Mucosa of rectum (tissue), 2 donors: ENCODE results near the gene CDK6.
"Not testable (repeated sequence)": the region's sequence is repeated elsewhere in the genome, so short reads cannot be mapped to it uniquely, and the experiment has no call there.

Experiments
- H3K27ac ChIP-seq, 2 donors: one replicate each; pipeline ENCODE4 v1.7.0; 2013; ENCODE audit warnings: inconsistent platforms in 2 of 2, low read depth in 2 of 2, low read length in 2 of 2
- H3K27me3 ChIP-seq, 2 donors: one replicate each; pipeline ENCODE4 v1.7.0; 2013; ENCODE audit warnings: low read length in 2 of 2; ENCODE audit not compliant: control insufficient read depth in 2 of 2, insufficient read depth in 2 of 2
- H3K36me3 ChIP-seq, 2 donors: one replicate each; pipeline ENCODE4 v1.7.0; 2013; ENCODE audit warnings: low read length in 2 of 2; ENCODE audit not compliant: control insufficient read depth in 2 of 2, insufficient read depth in 2 of 2
- H3K4me1 ChIP-seq, 2 donors: one replicate each; pipeline ENCODE4 v1.7.0; 2013; ENCODE audit warnings: low read length in 2 of 2, mild to moderate bottlenecking in 1 of 2; ENCODE audit not compliant: control insufficient read depth in 2 of 2, insufficient read depth in 2 of 2
- H3K4me3 ChIP-seq, 2 donors: one replicate each; pipeline ENCODE4 v1.7.0; 2013; ENCODE audit warnings: low read length in 2 of 2
- H3K9ac ChIP-seq, 2 donors: one replicate each; pipeline ENCODE4 v1.7.0; 2013; ENCODE audit warnings: low read length in 2 of 2, low read depth in 1 of 2, mild to moderate bottlenecking in 1 of 2
- H3K9me3 ChIP-seq, 2 donors: one replicate each; pipeline ENCODE4 v1.7.0; 2013; ENCODE audit warnings: low read length in 2 of 2; ENCODE audit not compliant: control insufficient read depth in 2 of 2
- donor health status: healthy.
- donor health status: Normal muscosa, but diverticular disease.

Gene CDK6

DNA sequence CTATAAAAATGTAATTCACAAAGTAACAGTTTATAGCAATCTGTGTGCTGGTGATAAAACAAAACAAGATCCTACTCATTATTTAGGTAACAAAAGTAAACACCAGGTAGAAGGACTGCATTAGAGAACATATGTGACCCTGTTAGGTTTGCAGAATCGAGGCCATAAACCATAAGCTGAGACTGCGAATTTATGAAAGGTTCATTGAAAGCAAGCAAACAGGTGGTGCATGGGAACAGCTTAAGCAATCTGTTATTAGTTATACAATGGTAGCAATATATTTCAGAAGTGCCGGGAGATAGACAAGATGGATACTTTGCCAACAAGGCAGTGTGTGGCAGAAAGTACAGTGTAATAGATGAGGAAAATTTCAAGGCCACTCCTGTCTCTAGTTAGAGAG is 222.7 kb downstream of the CDK6 start:
- Histone ChIP-seq H3K9ac (no peak overlapping the region), H3K36me3 (peaks cover 18% of the 10 kb centered on the region in 2 donors), H3K27ac (no peak overlapping the region)

DNA sequence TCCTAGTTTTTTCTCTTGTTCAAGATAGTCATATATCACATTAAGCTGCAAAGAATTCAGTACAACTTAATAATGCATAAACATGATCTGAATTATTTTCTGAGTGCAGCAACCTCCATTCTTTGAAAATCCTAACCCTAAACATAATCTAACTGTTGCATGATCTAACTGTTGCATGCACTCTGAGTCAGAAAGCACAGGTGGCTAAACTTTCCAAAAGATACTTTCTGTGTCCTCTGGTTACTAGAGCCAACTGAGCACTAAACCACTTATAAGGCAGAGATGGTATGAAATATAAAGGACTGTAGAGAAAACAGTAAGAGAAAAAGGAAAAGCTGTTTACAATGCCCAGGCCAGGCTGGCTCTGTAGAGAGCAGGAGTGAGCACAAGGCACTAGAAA is 223.2 kb downstream of the CDK6 start:
- H3K36me3 ChIP-seq, result peaks cover 18% of the 10 kb centered on the region in 2 donors
- peaks cover 2 to 6% of the 10 kb centered on the region in 2 donors for H3K4me1 ChIP-seq
- H3K27me3 ChIP-seq, result no peaks in the 10 kb centered on the region
- no peak overlapping the region for H3K27ac ChIP-seq
- no peak overlapping the region for H3K9ac ChIP-seq
- H3K9me3 ChIP-seq, result no peaks in the 10 kb centered on the region
- H3K4me3 ChIP-seq, result no peak overlapping the region

More for the DNA sequence above, 222.7 kb downstream of the CDK6 start:
- Histone ChIP-seq H3K4me1 (peaks cover 2 to 6% of the 10 kb centered on the region in 2 donors), H3K4me3 (no peak overlapping the region), H3K9me3 (no peaks in the 10 kb centered on the region), H3K27me3 (no peaks in the 10 kb centered on the region)

- no peak overlapping the region for H3K4me3 ChIP-seq
- H3K9ac ChIP-seq, result no peak overlapping the region
- no peak overlapping the region for H3K27ac ChIP-seq
Measured at GRCh38 chr7:92612501-92612900, 223.9 kb downstream of the CDK6 start.

GRCh38 chr7:92611735-92612134 is 224.6 kb downstream of the CDK6 start:
- Histone ChIP-seq H3K4me1 (peaks cover 2 to 6% of the 10 kb centered on the region in 2 donors), H3K4me3 (no peak overlapping the region), H3K27ac (no peak overlapping the region)

More at GRCh38 chr7:92612501-92612900, 223.9 kb downstream of the CDK6 start:
- H3K27me3 ChIP-seq, result no peaks in the 10 kb centered on the region
- peaks cover 14% of the 10 kb centered on the region in 2 donors for H3K36me3 ChIP-seq
- H3K9me3 ChIP-seq, result no peaks in the 10 kb centered on the region
- H3K4me1 ChIP-seq, result peaks cover 2 to 6% of the 10 kb centered on the region in 2 donors

GRCh38 chr7:92609921-92610518 is 226.4 kb downstream of the CDK6 start:
- Histone ChIP-seq H3K4me1 (peaks cover 2 to 6% of the 10 kb centered on the region in 2 donors), H3K4me3 (no peak overlapping the region), H3K9me3 (no peaks in the 10 kb centered on the region), H3K27ac (no peak overlapping the region), H3K27me3 (no peaks in the 10 kb centered on the region), H3K36me3 (peaks cover 0 to 8% of the 10 kb centered on the region in 2 donors), H3K9ac (no peak overlapping the region)

More at GRCh38 chr7:92611735-92612134, 224.6 kb downstream of the CDK6 start:
- no peak overlapping the region for H3K9ac ChIP-seq
- peaks cover 8 to 9% of the 10 kb centered on the region in 2 donors for H3K36me3 ChIP-seq
- no peaks in the 10 kb centered on the region for H3K9me3 ChIP-seq
- no peaks in the 10 kb centered on the region for H3K27me3 ChIP-seq

DNA sequence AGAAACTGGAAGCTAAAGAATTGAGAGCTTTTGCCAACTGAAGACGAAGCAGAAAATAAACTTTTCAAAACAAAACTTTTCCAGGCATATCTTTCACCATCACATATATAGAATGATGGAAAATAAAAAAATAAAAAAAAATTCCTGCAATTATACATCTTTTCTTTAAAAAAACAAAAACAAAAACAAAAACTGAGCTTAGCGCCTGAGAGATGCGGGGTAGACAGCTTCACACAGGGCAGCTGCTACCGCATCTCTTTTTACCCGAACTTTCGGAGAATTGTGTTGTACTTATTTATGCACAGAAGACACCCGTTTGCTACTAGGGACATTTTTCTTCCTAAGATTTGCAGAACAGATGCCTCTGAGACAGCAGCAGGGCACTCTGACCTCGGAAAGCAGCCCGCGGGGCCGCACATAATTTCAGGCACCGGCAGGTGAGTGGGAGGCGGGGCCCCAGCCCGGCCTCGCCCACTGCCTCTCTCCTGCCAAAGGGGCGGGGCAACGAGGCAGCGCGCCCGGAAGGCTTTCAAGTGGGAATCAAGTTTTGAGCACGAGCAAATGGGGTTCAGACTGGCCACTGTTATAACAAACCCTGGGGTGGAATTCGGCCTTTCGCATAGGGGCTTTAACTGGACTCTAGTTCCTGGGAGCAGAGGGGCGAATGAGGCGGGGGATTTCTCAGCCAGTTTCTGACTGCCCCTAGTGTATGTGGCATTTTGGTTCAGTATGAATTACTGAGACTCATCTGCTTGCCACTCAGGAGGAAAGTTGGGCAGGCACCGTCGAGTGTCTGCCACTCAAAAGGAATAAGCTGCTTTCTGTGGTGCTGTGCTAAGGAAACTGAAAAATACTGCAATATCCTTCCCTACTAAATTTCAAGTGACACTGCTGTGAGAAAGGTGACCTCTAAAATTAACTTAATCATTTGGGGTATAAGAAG is 227.7 kb downstream of the CDK6 start:
- Histone ChIP-seq H3K4me3 (no peak overlapping the region), H3K9ac (no peak overlapping the region), H3K27ac (no peak overlapping the region), H3K9me3 (no peaks in the 10 kb centered on the region), H3K36me3 (peaks cover 0 to 3% of the 10 kb centered on the region in 2 donors), H3K27me3 (no peaks in the 10 kb centered on the region), H3K4me1 (no peaks in the 10 kb centered on the region)

DNA sequence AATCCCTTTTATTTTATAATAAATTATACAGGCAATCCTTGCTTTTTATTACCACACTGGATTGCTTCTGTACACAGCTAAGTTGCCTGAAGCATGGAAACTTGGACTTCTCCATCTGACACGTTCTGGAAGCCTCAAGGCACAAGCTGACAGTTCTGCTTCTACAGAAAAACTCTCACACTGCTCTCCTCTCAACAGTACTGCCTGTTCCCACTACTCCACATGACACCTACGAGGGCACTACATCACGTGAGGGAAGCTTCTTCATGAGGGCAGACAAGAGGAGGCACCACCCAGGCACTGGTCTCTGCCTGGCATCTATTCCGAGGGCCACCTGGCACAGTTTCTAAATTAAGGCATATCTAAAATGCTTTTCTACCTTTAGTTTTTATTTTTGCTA is 229.4 kb downstream of the CDK6 start:
- Histone ChIP-seq H3K36me3 (no peaks in the 10 kb centered on the region), H3K27ac (no peak overlapping the region), H3K27me3 (no peaks in the 10 kb centered on the region), H3K4me1 (no peaks in the 10 kb centered on the region), H3K9me3 (no peaks in the 10 kb centered on the region), H3K4me3 (no peak overlapping the region), H3K9ac (no peak overlapping the region)

- not testable (repeated sequence) for H3K4me3 ChIP-seq, H3K4me1 ChIP-seq, H3K27me3 ChIP-seq, H3K9ac ChIP-seq, H3K9me3 ChIP-seq, H3K27ac ChIP-seq, H3K36me3 ChIP-seq
Measured at GRCh38 chr7:92604517-92604916, 231.9 kb downstream of the CDK6 start.

- H3K36me3 ChIP-seq, result no peaks in the 10 kb centered on the region
- no peak overlapping the region for H3K9ac ChIP-seq
- no peaks in the 10 kb centered on the region for H3K27me3 ChIP-seq
- H3K27ac ChIP-seq, result no peak overlapping the region
- no peaks in the 10 kb centered on the region for H3K4me1 ChIP-seq
- no peaks in the 10 kb centered on the region for H3K9me3 ChIP-seq
- no peak overlapping the region for H3K4me3 ChIP-seq
Measured at GRCh38 chr7:92603089-92603445, 233.3 kb downstream of the CDK6 start.

DNA sequence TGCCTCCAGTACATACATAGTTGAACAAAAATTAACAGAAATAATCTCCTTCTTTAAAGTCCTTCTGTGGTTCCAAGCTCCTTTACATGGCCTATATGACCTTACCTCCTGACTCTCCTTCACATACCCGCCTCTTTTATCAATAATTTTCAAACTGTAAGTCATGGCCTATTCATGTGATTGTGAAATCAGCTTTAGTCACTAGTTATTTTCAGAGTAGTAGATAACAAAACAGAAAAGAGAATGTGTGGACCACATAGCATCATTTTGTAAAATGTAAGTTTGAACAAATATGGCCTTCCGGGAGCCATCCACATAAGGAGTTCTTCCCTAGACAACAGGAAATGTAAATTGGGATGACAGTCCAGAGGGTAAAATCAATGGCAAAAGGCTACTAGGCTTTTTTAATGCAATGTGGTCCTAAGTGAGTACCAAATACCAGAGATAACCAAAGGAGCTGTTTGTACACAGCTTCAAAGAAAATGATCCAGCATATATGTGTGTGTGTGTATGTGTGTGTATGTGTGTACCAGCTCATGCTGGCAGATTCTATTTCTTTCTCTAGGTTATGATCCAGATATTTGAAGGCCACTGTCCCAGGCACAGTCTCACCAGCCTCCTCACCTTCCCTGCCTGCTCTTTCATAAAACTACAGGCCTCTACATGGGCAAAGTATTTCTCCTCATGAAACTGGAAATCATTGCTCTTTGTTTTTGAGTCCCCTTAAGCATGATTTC is 233.9 kb downstream of the CDK6 start:
- Histone ChIP-seq H3K27me3 (no peaks in the 10 kb centered on the region), H3K4me3 (no peak overlapping the region), H3K9me3 (no peaks in the 10 kb centered on the region), H3K9ac (no peak overlapping the region), H3K4me1 (no peaks in the 10 kb centered on the region), H3K27ac (no peak overlapping the region), H3K36me3 (no peaks in the 10 kb centered on the region)
